HG02840 (cell line): ENCODE measurements around the gene COTL1.

Experiments
- ATAC-seq: cut with Tn5 transposase; IDR thresholded peaks from one replicate; pipeline ENCODE4 v1.9.1; 2021; ENCODE audit warnings: mild to moderate bottlenecking, moderate library complexity, moderate number of reproducible peaks; ENCODE audit not compliant: unreplicated experiment, low FRiP score

COTL1 gene

GRCh38 chr16:84555418-84556196, 62.3 kb downstream of the COTL1 start:
- no peak for ATAC-seq

- no peak for ATAC-seq
Observed at GRCh38 chr16:84554627-84555328, 63.1 kb downstream of the COTL1 start.

GRCh38 chr16:84553873-84554399, 63.9 kb downstream of the COTL1 start:
- no peak for ATAC-seq

GRCh38 chr16:84552135-84552534, 65.7 kb downstream of the COTL1 start:
- no peak for ATAC-seq

- ATAC-seq, result no peak
Observed at GRCh38 chr16:84550096-84550495, 67.8 kb downstream of the COTL1 start.

- no peak for ATAC-seq
Observed at GRCh38 chr16:84548971-84549844, 68.7 kb downstream of the COTL1 start.

- ATAC-seq, result no peak
Observed at GRCh38 chr16:84548508-84548907, 69.4 kb downstream of the COTL1 start.

- no peak for ATAC-seq
Observed at GRCh38 chr16:84547546-84548061, 70.3 kb downstream of the COTL1 start.

GRCh38 chr16:84546669-84547545, 71.0 kb downstream of the COTL1 start:
- no peak for ATAC-seq

- ATAC-seq, result no peak
Observed at GRCh38 chr16:84545114-84545737, 72.7 kb downstream of the COTL1 start.

GRCh38 chr16:84544031-84544773, 73.7 kb downstream of the COTL1 start:
- ATAC-seq, result no peak

- no peak for ATAC-seq
Observed at GRCh38 chr16:84543253-84543652, 74.6 kb downstream of the COTL1 start.

GRCh38 chr16:84541999-84542817, 75.7 kb downstream of the COTL1 start:
- no peak for ATAC-seq

GRCh38 chr16:84540194-84540593, 77.7 kb downstream of the COTL1 start:
- no peak for ATAC-seq

GRCh38 chr16:84538222-84538840, 79.5 kb downstream of the COTL1 start:
- ATAC-seq, result no peak

- ATAC-seq, result no peak
Observed at GRCh38 chr16:84537491-84538151, 80.3 kb downstream of the COTL1 start.

- no peak for ATAC-seq
Observed at GRCh38 chr16:84535851-84536250, 82.0 kb downstream of the COTL1 start.
